Liver (tissue), 9 donors: ENCODE data around the gene TSPAN15. TPM values are rescaled to one million over a fixed set of nuclear protein-coding genes. Genes with fewer than 3 reads are reported as not detected.

Experiments used
- DNase-seq: peaks from one replicate; pipeline ENCODE4 v3.0.0-alpha.2; 2017; ENCODE audit warnings: low spot score
- H3K27ac ChIP-seq, 2 donors: one replicate each; pipeline ENCODE4 v1.7.0; 2013; ENCODE audit warnings: inconsistent platforms in 2 of 2, low read length in 2 of 2, control low read depth in 1 of 2, low read depth in 1 of 2, mild to moderate bottlenecking in 1 of 2
- H3K27me3 ChIP-seq, 4 donors: one replicate each; pipeline versions ENCODE4 v1.6.1 to v1.7.0; 2013; ENCODE audit warnings: low read length in 3 of 4, inconsistent platforms in 1 of 4, mild to moderate bottlenecking in 1 of 4, moderate library complexity in 1 of 4; ENCODE audit not compliant: control insufficient read depth in 4 of 4, insufficient read depth in 4 of 4
- H3K36me3 ChIP-seq, 4 donors: one replicate each; pipeline versions ENCODE4 v1.6.1 to v1.7.0; 2013; ENCODE audit warnings: low read length in 3 of 4, mild to moderate bottlenecking in 3 of 4, low read depth in 1 of 4, moderate library complexity in 1 of 4; ENCODE audit not compliant: control insufficient read depth in 4 of 4, insufficient read depth in 3 of 4
- H3K4me1 ChIP-seq, 4 donors: one replicate each; pipeline versions ENCODE4 v1.6.1 to v1.7.0; 2013; ENCODE audit warnings: low read length in 3 of 4, mild to moderate bottlenecking in 3 of 4, moderate library complexity in 1 of 4; ENCODE audit not compliant: control insufficient read depth in 4 of 4, insufficient read depth in 4 of 4
- H3K4me3 ChIP-seq, 3 donors: one replicate each; pipeline versions ENCODE4 v1.6.1 to v1.7.0; 2013; ENCODE audit warnings: low read length in 3 of 3, control low read depth in 1 of 3, low read depth in 1 of 3, mild to moderate bottlenecking in 1 of 3
- H3K9ac ChIP-seq, 2 donors: one replicate each; pipeline ENCODE4 v1.7.0; 2013; ENCODE audit warnings: low read length in 2 of 2, mild to moderate bottlenecking in 2 of 2, moderate library complexity in 2 of 2, control low read depth in 1 of 2, low read depth in 1 of 2
- H3K9me3 ChIP-seq, 4 donors: one replicate each; pipeline versions ENCODE4 v1.6.1 to v1.7.0; 2013; ENCODE audit warnings: low read length in 3 of 4; ENCODE audit not compliant: control insufficient read depth in 4 of 4
- CTCF ChIP-seq: fragments of 150-350 bp; IDR thresholded peaks from 2 replicates; pipeline ENCODE4 v1.5.1; 2017; ENCODE audit warnings: improper control_type of control experiment, low read depth, low read length; ENCODE audit not compliant: missing input control
- EGR1 ChIP-seq, 2 donors: IDR thresholded peaks; 2 replicates each; pipeline ENCODE4 v1.6.1; 2016 to 2018; ENCODE audit warnings: antibody characterized with exemption in 2 of 2, low read depth in 2 of 2
- FOXA2 ChIP-seq: IDR thresholded peaks from 2 replicates; pipeline ENCODE4 v1.6.1; 2016; ENCODE audit warnings: antibody characterized with exemption
- GABPA ChIP-seq, 2 donors: IDR thresholded peaks in 1 of 2; conservative IDR thresholded peaks in 1 of 2; 2 replicates each; pipeline ENCODE4 v1.6.1; 2016; ENCODE audit warnings: antibody characterized with exemption in 2 of 2, mild to moderate bottlenecking in 1 of 2, moderate library complexity in 1 of 2
- HNF4G ChIP-seq: IDR thresholded peaks from 2 replicates; pipeline ENCODE4 v1.6.1; 2016; ENCODE audit warnings: antibody characterized with exemption
- JUND ChIP-seq, 2 donors: IDR thresholded peaks; 2 replicates each; pipeline ENCODE4 v1.6.1; 2016; ENCODE audit warnings: antibody characterized with exemption in 2 of 2
- MAX ChIP-seq: IDR thresholded peaks from 2 replicates; pipeline ENCODE4 v1.6.1; 2016; ENCODE audit warnings: antibody characterized with exemption
- NR2F2 ChIP-seq: IDR thresholded peaks from 2 replicates; pipeline ENCODE4 v1.6.1; 2016; ENCODE audit warnings: antibody characterized with exemption
- RXRA ChIP-seq, 2 donors: IDR thresholded peaks; 2 replicates each; pipeline ENCODE4 v1.6.1; 2017 to 2018; ENCODE audit warnings: antibody characterized with exemption in 2 of 2, mild to moderate bottlenecking in 1 of 2
- SP1 ChIP-seq: IDR thresholded peaks from 2 replicates; pipeline ENCODE4 v1.6.1; 2018; ENCODE audit warnings: antibody characterized with exemption, mild to moderate bottlenecking
- YY1 ChIP-seq: IDR thresholded peaks from 2 replicates; pipeline ENCODE4 v1.6.1; 2016; ENCODE audit warnings: antibody characterized with exemption, mild to moderate bottlenecking
- ZBTB33 ChIP-seq: IDR thresholded peaks from 2 replicates; pipeline ENCODE4 v1.6.1; 2016; ENCODE audit warnings: antibody characterized with exemption
- WGBS: extraction: QIAGEN DNeasy Blood & Tissue Kit; methylation state at CpG from one replicate; pipeline ENCODE4 v1.1.7; 2013; 5-methylcytosine and 5-hydroxymethylcytosine counted together
- polyA plus RNA-seq, 2 donors: library from polyadenylated mRNA; stranded (reverse) in 1 of 2; unstranded in 1 of 2; fragments of 200-250 nt in 1 of 2; fragments of >200 nt in 1 of 2; fragmentation: Nextera tagmentation in 1 of 2; extraction: Ambion mirVana in 1 of 2; gene quantifications; one replicate each; pipeline versions ENCODE4 v1.2.1 to v1.2.3, GENCODE V29; 2013 to 2015
- total RNA-seq, 2 donors: library from RNA; depleted of rRNA; stranded (reverse); fragments of >200 nt; gene quantifications; one replicate each; pipeline ENCODE4 v1.2.3, GENCODE V29; 2014
- TF ChIP-seq, protein P1 (sequence below): IDR thresholded peaks from 2 replicates; pipeline ENCODE4 v1.6.1; 2016; ENCODE audit warnings: antibody characterized with exemption
- donor health status: healthy.
- donor health status: healthy.
- donor health status: healthy.
- donor health status: healthy.
- donor health status: healthy.

Gene TSPAN15
- total and polyA plus RNA-seq, 4 donors = 2.0 to 4.3 (median 3.3) TPM

GRCh38 chr10:69489506-69490090 is 38.3 kb downstream of the TSPAN15 start:
- Histone ChIP-seq H3K27me3 (no peaks in the 10 kb centered on the region), H3K4me1 (no peaks in the 10 kb centered on the region), H3K9me3 (peaks cover 0 to 2% (median 0%) of the 10 kb centered on the region in 4 donors), H3K9ac (no peak overlapping the region), H3K36me3 (no peaks in the 10 kb centered on the region), H3K4me3 (no peak overlapping the region), H3K27ac (no peak overlapping the region)
- DNase-seq = no peak
- TF ChIP-seq FOXA2 (no peak), NR2F2 (no peak), RXRA (IDR thresholded peaks at IDR 0.05) (no peak), JUND (IDR thresholded peaks at IDR 0.05) (no peak), EGR1 (IDR thresholded peaks at IDR 0.05; ENCODE audit: low read depth in 2 of 2) (no peak), SP1 (no peak), MAX (no peak), YY1 (no peak), ZBTB33 (no peak), CTCF (no peak), GABPA (IDR thresholded peaks at IDR 0.05 in 1 of 2, conservative IDR thresholded peaks at IDR 0.05 in 1 of 2) (no peak)
- TF ChIP-seq, protein P1, sequence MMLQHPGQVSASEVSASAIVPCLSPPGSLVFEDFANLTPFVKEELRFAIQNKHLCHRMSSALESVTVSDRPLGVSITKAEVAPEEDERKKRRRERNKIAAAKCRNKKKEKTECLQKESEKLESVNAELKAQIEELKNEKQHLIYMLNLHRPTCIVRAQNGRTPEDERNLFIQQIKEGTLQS = no peak
- WGBS = 92% methylated on average over 9 of the region's 9 CpGs

DNA sequence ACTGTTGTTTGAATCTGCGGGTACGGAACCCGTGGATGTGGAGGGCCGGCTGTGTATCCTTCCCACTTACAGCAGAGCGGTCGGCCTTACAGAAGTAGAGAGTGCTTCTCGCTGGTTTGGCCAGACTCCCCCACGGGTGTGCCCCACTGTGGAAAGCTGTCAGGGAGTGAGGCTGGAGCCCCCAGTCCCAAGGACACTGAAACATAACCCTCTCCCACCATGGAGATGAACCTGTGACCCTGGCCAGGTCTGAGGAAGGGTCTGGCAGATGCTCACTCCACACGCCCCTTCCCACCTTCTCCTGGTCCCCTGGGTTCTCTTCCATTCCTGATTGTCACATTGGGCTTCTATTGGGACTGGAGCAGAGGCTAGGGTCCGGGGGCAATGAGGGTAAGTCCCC is 39.6 kb downstream of the TSPAN15 start:
- DNase-seq = no peak
- H3K4me3 ChIP-seq = no peak overlapping the region
- H3K9ac ChIP-seq = no peak overlapping the region
- H3K9me3 ChIP-seq = peaks cover 0 to 2% (median 0%) of the 10 kb centered on the region in 4 donors
- no peak overlapping the region for H3K27ac ChIP-seq
- no peaks in the 10 kb centered on the region for H3K27me3 ChIP-seq
- 94% methylated on average over 10 of the region's 10 CpGs for WGBS
- no peaks in the 10 kb centered on the region for H3K4me1 ChIP-seq
- H3K36me3 ChIP-seq = no peaks in the 10 kb centered on the region
- TF ChIP-seq, protein P1 = no peak
- TF ChIP-seq RXRA (IDR thresholded peaks at IDR 0.05) (no peak), MAX (no peak)

GRCh38 chr10:69491611-69492010 is 40.3 kb downstream of the TSPAN15 start:
- H3K4me1 ChIP-seq = no peaks in the 10 kb centered on the region
- H3K4me3 ChIP-seq = no peak overlapping the region
- no peaks in the 10 kb centered on the region for H3K27me3 ChIP-seq
- no peak overlapping the region for H3K9ac ChIP-seq
- WGBS = 88% methylated on average over 4 of the region's 4 CpGs
- DNase-seq = no peak
- H3K36me3 ChIP-seq = no peaks in the 10 kb centered on the region
- peaks cover 0 to 2% (median 0%) of the 10 kb centered on the region in 4 donors for H3K9me3 ChIP-seq
- no peak overlapping the region for H3K27ac ChIP-seq
- TF ChIP-seq, protein P1 = no peak
- TF ChIP-seq HNF4G = no peak
- no peak for TF ChIP-seq ZBTB33
- no peak for TF ChIP-seq RXRA (IDR thresholded peaks at IDR 0.05)
- TF ChIP-seq EGR1 (IDR thresholded peaks at IDR 0.05; ENCODE audit: low read depth in 2 of 2) = no peak
- no peak for TF ChIP-seq CTCF
